Activated CD4-positive, alpha-beta T cell treated with anti-CD3 and anti-CD28 coated beads, Interleukin-2, amount 50 U/mL, for 1 hour (primary cell): ENCODE measurements around the gene SLC39A11.
"Not testable (repeated sequence)": the region's sequence is repeated elsewhere in the genome, so short reads cannot be mapped to it uniquely, and the experiment has no call there.

ENCODE experiments used
- DNase-seq: peaks from one replicate; pipeline ENCODE4 v3.0.0-alpha.2; 2020

The SLC39A11 gene

GRCh38 chr17:72640415-72641165, 451.9 kb downstream of the SLC39A11 start:
- no peak for DNase-seq

DNA sequence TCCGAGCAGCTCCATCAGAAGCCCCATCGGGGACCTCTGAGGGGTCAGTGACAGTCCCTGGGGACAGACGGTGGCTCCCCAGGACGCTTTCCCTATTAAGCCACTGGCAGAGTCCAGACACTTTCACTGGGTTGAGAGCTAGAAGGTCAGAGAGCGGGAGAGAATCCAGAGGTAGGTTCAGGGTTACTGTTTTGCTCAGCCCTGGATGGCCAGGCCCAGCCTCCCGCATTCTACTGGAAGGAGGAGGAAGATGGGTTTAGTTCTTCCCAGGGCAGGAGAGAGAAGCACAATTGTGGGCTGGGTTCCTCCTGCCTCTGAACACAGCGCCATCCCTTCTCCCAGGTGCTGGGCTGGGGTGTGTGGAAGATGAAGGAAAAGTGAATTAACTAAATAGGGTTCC, 452.8 kb downstream of the SLC39A11 start:
- no peak for DNase-seq

GRCh38 chr17:72638932-72639331, 453.6 kb downstream of the SLC39A11 start:
- DNase-seq = not testable (repeated sequence)

DNA sequence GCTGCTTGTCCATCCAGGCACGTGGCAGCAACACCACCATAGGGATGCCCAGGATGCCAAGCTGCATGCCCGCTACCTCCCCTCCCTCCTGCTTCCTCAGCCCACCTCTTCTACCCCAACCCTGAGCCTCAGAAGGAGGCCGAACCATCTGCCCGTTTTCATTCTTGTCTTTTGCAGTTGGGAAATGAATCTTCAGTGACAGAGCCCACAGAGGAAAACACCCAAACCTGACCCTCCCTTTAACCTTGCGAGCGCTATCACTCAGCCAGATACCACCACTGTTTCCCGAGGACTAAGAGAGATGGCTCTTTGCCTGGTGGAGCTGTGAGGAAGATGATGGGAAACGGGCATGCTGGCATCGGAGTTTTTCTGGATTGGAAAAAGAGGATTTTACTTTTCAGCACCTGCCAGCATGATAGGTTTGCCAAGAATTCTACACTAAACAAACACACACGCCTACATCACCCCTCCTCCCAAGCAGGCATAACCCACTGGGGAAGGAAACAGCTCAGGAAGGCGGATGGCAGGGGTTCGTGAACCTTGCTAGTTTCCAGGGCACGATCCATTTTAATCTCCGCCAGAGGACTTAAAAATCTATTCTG, 457.4 kb downstream of the SLC39A11 start:
- DNase-seq = no peak

DNA sequence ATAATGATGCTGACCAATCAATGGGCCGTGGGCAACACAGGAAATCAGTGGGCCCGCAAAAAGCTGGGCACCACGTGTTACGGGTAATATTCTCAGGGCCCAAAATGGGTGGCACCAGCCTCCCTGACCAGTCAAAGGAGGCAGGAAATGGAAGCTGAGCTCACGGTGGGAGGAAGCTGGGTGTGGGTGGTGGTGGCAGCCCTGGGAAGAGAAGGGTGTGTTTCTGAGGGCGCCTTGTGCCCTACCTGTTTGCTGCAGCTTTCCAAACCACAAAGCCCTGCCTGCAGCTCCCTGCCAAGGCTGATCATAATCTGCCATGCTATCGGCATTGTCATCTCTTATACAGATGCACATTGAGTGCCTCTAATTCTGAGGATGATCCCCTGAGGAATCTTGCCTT, 457.9 kb downstream of the SLC39A11 start:
- no peak for DNase-seq

- no peak for DNase-seq
Measured at GRCh38 chr17:72631949-72632684, 460.4 kb downstream of the SLC39A11 start.

DNA sequence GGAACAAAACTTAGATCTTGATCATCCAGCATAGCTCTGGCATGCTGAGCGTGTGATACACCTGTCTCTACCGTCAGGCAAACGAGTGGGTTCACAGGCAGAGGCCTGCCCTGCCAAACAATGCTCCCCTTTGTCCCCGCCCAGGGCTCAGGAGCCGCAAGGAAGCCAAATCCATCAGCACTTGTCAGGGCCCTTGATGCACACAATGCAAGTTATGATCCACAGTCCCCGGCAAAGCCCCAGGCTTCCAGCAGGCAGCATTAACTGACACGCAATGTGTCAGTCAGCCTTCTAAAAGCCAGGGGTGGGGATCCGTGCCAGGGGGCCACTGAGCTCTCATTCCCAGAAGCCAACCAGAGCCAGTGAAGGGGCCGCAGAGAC, 460.9 kb downstream of the SLC39A11 start:
- DNase-seq = no peak

GRCh38 chr17:72624652-72625051, 467.8 kb downstream of the SLC39A11 start:
- no peak for DNase-seq

GRCh38 chr17:72624226-72624625, 468.3 kb downstream of the SLC39A11 start:
- no peak for DNase-seq

- DNase-seq = no peak
Measured at GRCh38 chr17:72622661-72623433, 469.6 kb downstream of the SLC39A11 start.

DNA sequence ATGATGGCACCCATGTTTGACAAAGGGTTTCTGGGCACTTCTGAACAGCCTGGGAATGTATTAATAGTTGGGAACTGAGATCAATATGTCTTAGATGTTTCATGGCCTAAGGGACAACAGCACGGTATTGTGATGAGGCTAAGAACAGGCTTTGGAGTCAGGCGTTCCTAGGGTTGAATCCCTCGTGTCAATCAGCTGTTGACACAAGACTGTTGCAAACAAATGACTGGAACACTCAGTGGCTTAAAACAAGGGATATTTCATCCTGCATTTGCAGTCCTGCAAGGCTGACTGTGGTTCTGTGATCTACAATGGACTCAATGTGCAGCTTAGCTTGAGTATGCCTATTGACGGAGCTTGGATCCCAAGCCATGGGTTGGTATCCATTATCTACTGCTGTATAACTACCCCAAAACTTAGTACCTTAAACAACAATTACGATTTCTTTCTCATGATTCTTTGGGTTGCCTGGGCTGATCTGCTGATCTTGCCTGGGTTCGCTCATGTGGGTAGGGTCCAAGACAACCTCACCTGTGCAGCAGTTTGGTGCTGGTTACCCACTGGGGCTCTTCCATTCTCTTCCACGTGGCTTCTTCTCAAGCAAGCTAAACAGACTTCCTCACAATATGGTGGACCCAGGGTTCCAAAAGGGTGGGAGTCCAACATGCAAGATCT, 472.4 kb downstream of the SLC39A11 start:
- DNase-seq = no peak

DNA sequence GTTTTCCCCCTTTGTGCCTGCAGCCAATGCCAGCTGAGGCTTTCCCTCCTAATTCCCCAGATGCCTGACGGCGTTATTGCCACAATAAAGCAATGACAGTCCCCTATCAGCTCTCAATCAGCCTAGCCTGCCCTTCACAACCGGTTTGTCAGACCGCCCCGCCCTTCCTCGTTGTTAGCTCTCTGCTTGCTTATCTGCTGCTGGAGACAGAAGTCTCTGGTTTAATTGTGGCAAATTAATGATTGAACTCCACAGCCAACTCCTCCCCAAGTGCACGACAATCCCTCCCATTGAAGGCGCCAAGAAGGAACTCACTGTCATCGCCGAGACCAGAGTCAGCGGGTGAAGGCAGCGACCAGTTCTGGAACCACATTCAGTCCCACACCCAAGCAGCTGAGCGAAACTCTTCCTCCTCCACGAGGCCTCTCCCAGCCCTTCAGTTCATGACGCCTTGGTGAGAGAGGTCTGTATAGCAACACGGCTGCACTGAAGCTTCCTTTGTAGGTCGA, 474.4 kb downstream of the SLC39A11 start:
- DNase-seq = peak; percentile 44

DNA sequence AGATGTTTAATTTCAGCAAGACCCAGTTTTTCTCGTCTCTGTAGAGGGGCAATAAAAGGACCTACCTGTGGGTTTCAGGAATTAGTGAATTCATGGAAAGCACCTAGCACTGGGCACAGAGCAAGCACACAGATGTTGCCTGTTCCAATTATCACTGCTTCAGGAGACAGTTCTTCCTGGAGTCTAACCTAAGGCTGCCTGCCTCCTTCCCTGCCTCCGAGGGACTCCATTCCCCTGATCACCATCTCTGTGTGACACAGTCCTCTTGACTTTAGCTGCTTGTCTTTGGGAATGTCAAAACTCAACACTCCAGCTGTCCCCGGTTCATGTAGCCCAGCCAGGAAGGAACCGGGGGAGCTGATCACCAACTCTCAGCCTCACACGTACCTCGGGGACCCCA, 474.9 kb downstream of the SLC39A11 start:
- no peak for DNase-seq

DNA sequence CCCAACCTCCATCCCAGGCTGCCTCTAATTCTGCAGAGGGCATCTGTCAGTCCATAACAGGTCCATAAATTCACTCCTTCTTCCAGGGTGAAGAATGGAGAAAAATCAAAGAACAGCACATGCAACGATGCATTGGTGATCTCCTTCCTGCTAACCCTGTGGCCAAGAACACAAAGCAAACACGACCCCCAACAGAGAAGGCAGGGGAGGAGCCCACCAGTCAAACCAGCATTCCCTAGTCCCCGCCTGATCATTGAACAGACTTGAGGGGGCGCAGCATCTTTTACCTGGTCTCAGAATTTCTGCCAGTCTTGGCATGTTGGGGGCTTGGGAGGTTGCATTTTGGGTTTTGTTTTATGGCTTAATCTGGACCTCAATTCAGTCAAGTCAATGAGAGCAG, 476.0 kb downstream of the SLC39A11 start:
- DNase-seq = no peak

DNA sequence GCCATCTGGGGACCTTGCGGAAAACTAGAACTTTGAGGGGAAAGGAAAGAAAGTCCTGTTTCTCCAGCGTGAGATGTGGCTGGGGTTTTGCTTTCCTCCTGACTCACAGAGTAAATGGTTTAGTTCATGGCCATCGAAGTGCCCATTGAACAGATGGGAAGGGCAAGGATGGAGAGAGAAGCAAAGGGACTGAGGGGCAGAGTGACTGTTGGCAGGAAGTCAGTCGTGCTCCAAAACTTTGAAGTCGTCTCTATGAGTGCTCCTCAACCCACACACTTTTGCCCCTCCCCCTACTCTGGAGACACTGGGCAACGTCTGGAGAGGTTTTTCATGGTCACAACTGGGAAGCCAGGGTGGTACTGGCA, 476.9 kb downstream of the SLC39A11 start:
- no peak for DNase-seq

DNA sequence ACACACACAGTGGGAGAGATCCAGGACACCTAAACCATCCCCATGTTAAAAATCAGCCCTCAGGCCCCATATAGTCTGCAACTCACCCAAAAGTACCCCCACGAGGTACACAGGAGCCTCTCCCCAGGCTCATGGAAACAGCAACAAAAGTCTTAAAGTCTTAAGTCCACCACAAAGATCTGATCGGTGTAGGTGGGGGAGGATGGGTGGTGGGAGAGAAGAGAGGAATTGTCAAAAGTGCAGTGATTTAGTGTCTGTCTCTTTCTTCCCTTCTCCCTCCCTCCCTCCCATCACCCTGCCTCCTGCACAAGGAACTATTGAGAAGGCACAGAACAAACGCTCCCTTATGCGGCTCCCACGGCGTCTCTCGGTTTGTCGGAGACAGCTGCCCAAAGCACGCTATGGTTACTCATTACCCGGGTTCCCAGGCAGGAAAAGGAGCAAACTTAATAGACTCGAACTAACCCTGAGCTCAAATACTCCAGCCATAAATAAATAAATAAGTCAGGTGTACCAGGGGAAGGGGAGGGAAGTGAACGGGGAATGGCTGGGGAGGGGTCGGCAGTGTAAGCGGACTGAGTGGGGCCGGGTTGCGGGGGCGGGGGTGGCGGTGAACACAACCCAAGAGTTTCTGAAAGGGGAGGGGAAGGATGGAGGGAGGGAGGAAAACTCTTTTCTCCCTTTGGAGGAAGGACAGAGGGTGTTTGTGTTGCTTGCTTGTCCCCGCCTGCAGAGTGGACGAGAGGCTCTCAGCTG, 477.4 kb downstream of the SLC39A11 start:
- no peak for DNase-seq

DNA sequence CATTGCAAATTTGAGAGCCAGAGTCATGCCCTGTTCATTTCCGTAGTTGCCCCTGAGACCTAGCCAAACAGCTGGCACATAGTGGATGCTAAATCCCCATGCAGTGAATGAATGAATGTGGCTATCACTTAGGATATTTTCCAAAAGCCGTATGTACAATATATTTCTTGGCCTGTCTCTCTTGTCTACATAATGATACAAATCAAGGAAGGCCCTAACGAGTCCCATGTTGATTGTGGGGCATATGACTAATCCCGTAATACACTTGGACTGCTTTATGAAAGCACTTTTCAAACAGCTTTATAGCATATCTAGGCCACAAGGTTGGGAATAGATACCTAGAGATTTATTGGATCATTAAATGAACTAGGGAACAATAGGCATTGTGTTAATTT, 478.0 kb downstream of the SLC39A11 start:
- DNase-seq = no peak

DNA sequence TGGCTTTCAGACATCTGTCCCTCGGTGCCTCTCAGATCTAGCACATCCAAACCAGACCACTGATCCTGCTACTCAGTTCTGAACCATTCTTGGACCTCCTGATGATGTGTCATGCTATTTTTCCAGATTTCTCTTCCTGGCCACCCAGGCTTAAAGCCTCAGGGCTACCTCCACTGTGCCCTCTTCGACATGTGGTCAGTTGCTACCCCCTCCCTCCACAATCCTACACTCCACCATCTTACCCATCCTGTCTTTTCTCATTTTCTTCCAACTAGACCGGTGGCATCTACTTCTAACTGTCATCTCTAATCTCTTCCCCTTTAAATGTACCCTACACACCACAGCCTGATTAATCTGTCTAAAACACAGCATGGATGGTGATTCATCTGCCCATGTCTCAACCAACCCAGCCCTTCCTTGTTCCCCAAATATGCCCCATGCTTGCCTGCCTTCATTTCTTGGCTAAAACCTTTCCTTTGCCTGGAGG, 478.6 kb downstream of the SLC39A11 start:
- DNase-seq = no peak

DNA sequence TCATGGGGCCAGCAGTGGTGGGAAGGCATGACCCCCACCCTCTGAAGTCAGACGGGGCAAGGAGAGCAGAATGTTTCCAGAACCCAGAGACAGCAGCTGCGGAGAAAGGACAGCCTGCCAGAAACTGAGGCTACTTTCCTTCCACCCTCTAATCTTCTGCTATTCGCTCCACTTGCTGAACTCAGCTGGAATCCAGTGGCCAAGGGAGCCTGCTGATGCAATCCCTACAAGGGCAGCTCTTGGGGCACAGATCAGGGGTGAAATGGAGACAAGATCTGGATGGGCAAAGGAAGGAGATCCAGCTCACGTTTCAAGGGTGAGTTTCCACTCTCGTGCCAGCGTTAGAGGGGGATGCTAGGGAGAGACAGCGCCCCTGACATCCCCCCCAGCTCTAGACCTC, 479.1 kb downstream of the SLC39A11 start:
- no peak for DNase-seq

- DNase-seq = no peak
Measured at GRCh38 chr17:72611172-72611571, 481.3 kb downstream of the SLC39A11 start.

DNA sequence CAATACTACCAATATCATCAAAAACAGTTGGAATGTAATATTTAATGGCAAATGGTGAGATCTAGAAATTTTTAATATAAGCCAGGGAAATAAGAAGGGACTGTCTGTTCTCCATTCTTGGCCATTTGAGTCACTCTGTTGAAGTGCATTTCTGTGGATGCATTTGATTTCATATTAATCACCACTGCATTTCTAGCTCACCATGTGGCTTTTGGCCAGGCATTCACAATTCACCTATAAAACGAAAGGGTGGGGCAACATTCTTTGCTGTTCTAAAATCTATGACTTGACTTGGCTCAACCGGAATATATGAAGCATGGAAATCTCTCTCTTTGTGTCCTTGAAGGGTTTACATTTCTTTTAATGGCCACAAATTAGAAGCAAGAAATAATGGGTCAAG, 483.0 kb downstream of the SLC39A11 start:
- no peak for DNase-seq

GRCh38 chr17:72608436-72608835, 484.1 kb downstream of the SLC39A11 start:
- DNase-seq = no peak
